Kidney (tissue), 14 donors: ENCODE results near the gene PLCB1. TPM values are rescaled to one million over a fixed set of nuclear protein-coding genes. Genes with fewer than 3 reads are reported as not detected.

ENCODE experiments used
- DNase-seq, 5 donors: peaks; one replicate each; pipeline ENCODE4 v3.0.0-alpha.2; 2013 to 2020
- FAIRE-seq: peaks from 2 replicates; lab custom pipeline; 2012; peaks lifted over from hg19 to GRCh38; lab: Jason Lieb, UNC
- H3K27ac ChIP-seq, 2 donors: one replicate each; pipeline ENCODE4 v1.7.0; 2013; ENCODE audit warnings: low read depth in 2 of 2, low read length in 2 of 2, inconsistent platforms in 1 of 2
- H3K27me3 ChIP-seq: one replicate; pipeline ENCODE4 v1.7.1; 2013; ENCODE audit warnings: low read length, inconsistent platforms; ENCODE audit not compliant: control insufficient read depth, insufficient read depth
- H3K36me3 ChIP-seq, 3 donors: one replicate each; pipeline versions ENCODE4 v1.7.0 to v1.7.1; 2013; ENCODE audit warnings: low read length in 3 of 3, control low read depth in 1 of 3, inconsistent platforms in 1 of 3; ENCODE audit not compliant: insufficient read depth in 3 of 3, control insufficient read depth in 2 of 3
- H3K4me1 ChIP-seq, 3 donors: one replicate each; pipeline versions ENCODE4 v1.7.0 to v1.7.1; 2013; ENCODE audit warnings: low read length in 3 of 3, inconsistent platforms in 1 of 3, low read depth in 1 of 3; ENCODE audit not compliant: control insufficient read depth in 2 of 3, insufficient read depth in 2 of 3
- H3K4me3 ChIP-seq, 3 donors: one replicate each; pipeline versions ENCODE4 v1.7.0 to v1.8.1; 2013; ENCODE audit warnings: low read length in 3 of 3, control low read depth in 1 of 3, inconsistent platforms in 1 of 3
- H3K9ac ChIP-seq, 3 donors: one replicate each; pipeline versions ENCODE4 v1.7.0 to v1.7.1; 2013; ENCODE audit warnings: low read length in 3 of 3, control low read depth in 1 of 3, inconsistent platforms in 1 of 3
- H3K9me3 ChIP-seq, 3 donors: one replicate each; pipeline versions ENCODE4 v1.7.0 to v1.7.1; 2013; ENCODE audit warnings: low read length in 3 of 3, control low read depth in 1 of 3, inconsistent platforms in 1 of 3; ENCODE audit not compliant: control insufficient read depth in 2 of 3, insufficient read depth in 1 of 3
- CTCF ChIP-seq: IDR thresholded peaks from 3 replicates; pipeline ENCODE4 v1.5.1; 2012; ENCODE audit warnings: mild to moderate bottlenecking, moderate library complexity, borderline replicate concordance; ENCODE audit not compliant: insufficient read depth; ENCODE audit errors: extremely low read depth
- intact Hi-C: fragments of 100-400 bp; cut with DNase I; formaldehyde crosslinking; loops from one replicate; pipeline ENCODE4 v1.11.1; 2022
- polyA plus RNA-seq: library from polyadenylated mRNA; stranded (reverse); fragments of 350-450 nt; fragmentation: Illumina TruSeq; extraction: RNeasy Lipid Tissue Mini Kit (QIAGEN cat#74804); gene quantifications from one replicate; pipeline ENCODE4 v1.2.3, GENCODE V29; 2014; ENCODE audit warnings: low read depth, low replicate concordance; ENCODE audit not compliant: insufficient read depth
- total RNA-seq: library from RNA; stranded (reverse); fragmentation: NEBNext Ultra II Directional; extraction: Animal tissue kit (Norgen Biotek cat#: 25700); gene quantifications from one replicate; pipeline ENCODE4 v1.2.1, GENCODE V29; 2021
- donor health status: control.
- donor health status: control.
- donor health status: control.
- donor health status: control.
- donor health status: control.
- donor health status: DM: yes; HTN: yes; CAD: no.
- donor health status: Normal renal cell carcinoma (clear cell type).

Gene PLCB1
- total and polyA plus RNA-seq, 2 donors from 2014 or later, result 9.4 to 107 TPM

GRCh38 chr20:8764344-8764962 lies 632.4 kb downstream of the PLCB1 start:
- no peak overlapping the region for H3K9ac ChIP-seq
- no peaks in the 10 kb centered on the region for H3K36me3 ChIP-seq
- intact Hi-C loops, result no loop called here
- no peak overlapping the region for H3K4me3 ChIP-seq
- TF ChIP-seq CTCF, result no peak
- no peaks in the 10 kb centered on the region for H3K9me3 ChIP-seq
- no peak overlapping the region for H3K27ac ChIP-seq
- FAIRE-seq (no peak), DNase-seq (no peak)
- no peaks in the 10 kb centered on the region for H3K27me3 ChIP-seq
- no peaks in the 10 kb centered on the region for H3K4me1 ChIP-seq

DNA sequence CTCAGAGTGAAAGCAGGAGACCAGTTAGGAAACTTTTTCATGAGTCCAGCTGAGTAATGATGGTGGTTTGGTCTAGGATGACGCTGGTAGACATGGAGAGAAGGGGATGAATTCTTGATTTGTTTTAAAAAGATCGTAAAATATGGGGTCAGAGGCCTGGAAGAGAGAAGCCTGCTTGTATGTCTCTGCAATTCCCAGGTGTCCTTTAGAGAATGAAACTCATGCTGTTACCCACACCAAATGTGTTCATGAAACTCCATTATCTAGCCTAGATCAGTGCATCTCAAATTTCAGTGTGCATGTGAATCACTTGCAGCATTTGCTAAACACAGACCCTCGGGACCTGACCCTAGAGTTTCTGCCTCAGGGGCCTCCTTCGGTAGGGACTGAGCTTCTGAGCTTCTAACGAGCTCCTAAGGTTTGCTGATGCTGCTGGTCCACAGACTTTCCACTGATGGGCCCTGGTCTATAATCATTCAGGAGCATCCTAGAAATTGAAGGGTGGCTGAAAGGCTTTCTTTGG lies 634.9 kb downstream of the PLCB1 start:
- no peak for FAIRE-seq
- DNase-seq, result no peak
- intact Hi-C loops, result no loop called here

DNA sequence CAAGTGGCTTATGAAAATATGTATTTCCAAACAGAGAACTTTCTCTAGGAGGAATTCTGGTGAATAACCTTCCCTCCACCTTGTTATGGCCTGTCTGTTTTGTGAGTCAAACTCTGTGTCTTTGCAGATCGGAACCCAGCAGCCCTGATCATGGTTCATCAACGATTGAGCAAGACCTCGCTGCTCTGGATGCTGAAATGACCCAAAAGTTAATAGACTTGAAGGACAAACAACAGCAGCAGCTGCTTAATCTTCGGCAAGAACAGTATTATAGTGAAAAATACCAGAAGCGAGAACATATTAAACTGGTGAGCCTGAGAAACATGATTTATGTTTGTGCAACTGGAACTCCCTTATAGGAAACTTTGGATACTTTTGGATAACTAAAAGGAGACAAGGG lies 642.3 kb downstream of the PLCB1 start:
- Histone ChIP-seq H3K27ac (no peak overlapping the region), H3K27me3 (no peaks in the 10 kb centered on the region), H3K9me3 (no peaks in the 10 kb centered on the region), H3K4me1 (no peaks in the 10 kb centered on the region), H3K36me3 (no peaks in the 10 kb centered on the region), H3K4me3 (no peak overlapping the region), H3K9ac (no peak overlapping the region)
- DNase-seq (no peak), FAIRE-seq (no peak)
- intact Hi-C loops, result no loop called here
- TF ChIP-seq CTCF, result no peak

More for the DNA sequence above, 634.9 kb downstream of the PLCB1 start:
- no peak for TF ChIP-seq CTCF
- no peaks in the 10 kb centered on the region for H3K27me3 ChIP-seq
- H3K27ac ChIP-seq, result no peak overlapping the region
- H3K9ac ChIP-seq, result no peak overlapping the region
- no peaks in the 10 kb centered on the region for H3K9me3 ChIP-seq
- no peaks in the 10 kb centered on the region for H3K4me1 ChIP-seq
- H3K4me3 ChIP-seq, result no peak overlapping the region
- no peaks in the 10 kb centered on the region for H3K36me3 ChIP-seq

GRCh38 chr20:8777911-8778310 lies 645.8 kb downstream of the PLCB1 start:
- no peaks in the 10 kb centered on the region for H3K36me3 ChIP-seq
- DNase-seq, result no peak
- no peaks in the 10 kb centered on the region for H3K4me1 ChIP-seq
- no peaks in the 10 kb centered on the region for H3K9me3 ChIP-seq
- intact Hi-C loops, result no loop called here
- FAIRE-seq, result no peak
- TF ChIP-seq CTCF, result no peak
- no peaks in the 10 kb centered on the region for H3K27me3 ChIP-seq
- no peak overlapping the region for H3K9ac ChIP-seq
- no peak overlapping the region for H3K4me3 ChIP-seq
- H3K27ac ChIP-seq, result no peak overlapping the region
